Mesenteric fat pad (tissue), 1 donor: ENCODE data around the gene MOB3A. TPM values are rescaled to one million over a fixed set of nuclear protein-coding genes. Genes with fewer than 3 reads are reported as not detected.

ENCODE experiments used
- DNase-seq: peaks from one replicate; pipeline ENCODE4 v3.0.0-alpha.2; 2020; ENCODE audit warnings: low spot score
- total RNA-seq: library from RNA; stranded (reverse); fragmentation: NEBNext Ultra II Directional; extraction: Animal tissue kit (Norgen Biotek cat#: 25700); gene quantifications from one replicate; pipeline ENCODE4 v1.2.1, GENCODE V29; 2021
- donor health status: DM: yes; HTN: yes; CAD: no.

Gene MOB3A
- total RNA-seq, 1 donor from 2014 or later: 79.4 TPM

- no peak for DNase-seq
These were observed 12.8 kb downstream of the MOB3A start for GRCh38 chr19:2083174-2083854.

DNA sequence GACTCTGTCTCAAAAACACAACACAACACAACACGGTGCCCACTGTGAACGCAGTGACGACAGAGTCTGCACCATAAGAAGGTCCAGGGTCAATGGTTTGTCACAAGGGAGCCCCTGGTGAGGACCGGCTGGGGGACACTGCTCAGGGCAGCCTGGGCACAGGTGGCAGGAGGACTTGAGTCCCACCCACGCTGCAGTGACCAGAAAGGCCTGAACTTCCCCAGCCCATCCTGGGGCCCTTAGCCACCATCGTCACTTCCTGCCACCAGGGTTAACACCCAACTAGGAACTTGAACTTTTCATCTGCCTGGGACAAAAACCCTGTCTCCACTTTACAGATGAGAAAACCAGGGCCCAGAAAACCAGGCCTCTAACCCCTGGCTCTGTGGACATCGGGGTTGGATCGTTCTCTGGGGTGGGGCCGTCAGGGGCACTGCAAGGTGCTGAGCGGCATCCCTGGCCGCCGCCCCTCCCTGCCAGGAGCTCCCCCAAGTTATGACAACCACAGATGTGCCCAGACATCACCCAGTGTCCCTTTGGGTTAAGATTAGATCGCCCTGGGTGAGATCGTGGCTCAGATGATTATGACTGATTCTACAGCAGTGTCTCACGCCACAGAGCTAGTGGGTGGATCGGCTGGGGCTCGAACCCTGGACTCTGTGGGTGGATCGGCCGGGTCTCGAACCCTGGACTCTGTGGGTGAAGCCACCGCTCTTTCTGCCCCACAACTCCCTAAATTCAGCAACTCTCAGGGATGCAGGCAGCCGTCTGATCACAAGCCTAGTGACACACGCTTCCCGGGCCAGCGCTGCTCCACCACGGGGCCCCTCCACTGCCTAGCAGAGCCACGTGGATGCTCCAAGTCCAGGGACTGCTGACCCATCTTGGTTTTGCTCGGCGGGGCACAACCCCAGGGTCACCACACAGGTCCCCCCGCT, 14.0 kb downstream of the MOB3A start:
- DNase-seq: no peak

DNA sequence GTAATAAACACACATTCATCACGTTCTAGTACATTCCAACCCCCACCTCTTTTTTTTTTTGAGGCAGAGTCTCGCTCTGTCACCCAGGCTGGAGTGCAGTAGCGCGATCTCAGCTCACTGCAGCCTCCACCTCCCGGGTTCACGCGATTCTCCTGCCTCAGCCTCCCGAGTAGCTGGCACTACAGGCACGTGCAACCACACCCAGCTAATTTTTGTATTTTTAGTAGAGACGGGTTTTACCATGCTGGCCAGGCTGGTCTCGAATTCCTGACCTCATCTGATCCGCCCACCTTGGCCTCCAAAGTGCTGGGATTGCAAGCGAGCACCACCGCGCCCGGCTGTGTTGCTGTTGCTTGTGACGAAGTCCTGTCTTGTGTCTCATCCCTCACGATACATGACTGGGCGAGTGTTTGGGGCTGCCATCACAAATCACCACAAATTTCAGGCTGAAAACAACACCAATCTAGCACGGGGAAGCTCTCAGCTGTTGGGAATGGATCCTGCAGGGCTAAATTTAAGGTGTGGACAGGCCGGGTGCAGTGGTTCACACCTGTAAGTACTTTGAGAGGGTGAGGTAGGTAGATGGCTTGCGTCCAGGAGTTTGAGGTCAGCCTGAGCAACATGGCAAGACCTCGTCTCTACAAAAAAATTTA, 15.7 kb downstream of the MOB3A start:
- DNase-seq: no peak

DNA sequence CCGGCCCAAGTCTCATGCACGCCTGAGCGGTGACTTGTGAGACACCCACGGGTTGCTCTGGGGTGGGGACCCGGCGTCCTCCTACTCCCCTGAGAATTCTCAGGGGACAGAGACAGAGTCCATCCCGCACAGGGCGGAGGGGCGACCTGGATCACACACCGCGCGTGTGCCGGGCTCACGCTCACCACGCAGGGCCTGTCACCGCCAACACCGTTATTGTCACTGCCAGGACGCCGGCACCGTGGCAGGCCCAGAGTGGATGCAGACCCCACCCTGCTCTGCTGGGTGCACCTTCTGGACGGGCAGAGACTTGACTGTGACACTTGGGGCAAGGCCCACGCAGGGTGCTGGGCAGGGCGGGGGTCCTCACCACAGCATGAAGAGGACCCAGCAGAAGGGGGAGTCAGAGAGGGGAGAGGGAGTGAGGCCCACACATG, 16.2 kb downstream of the MOB3A start:
- DNase-seq: no peak

- no peak for DNase-seq
These were observed 16.9 kb downstream of the MOB3A start for GRCh38 chr19:2079076-2079864.

DNA sequence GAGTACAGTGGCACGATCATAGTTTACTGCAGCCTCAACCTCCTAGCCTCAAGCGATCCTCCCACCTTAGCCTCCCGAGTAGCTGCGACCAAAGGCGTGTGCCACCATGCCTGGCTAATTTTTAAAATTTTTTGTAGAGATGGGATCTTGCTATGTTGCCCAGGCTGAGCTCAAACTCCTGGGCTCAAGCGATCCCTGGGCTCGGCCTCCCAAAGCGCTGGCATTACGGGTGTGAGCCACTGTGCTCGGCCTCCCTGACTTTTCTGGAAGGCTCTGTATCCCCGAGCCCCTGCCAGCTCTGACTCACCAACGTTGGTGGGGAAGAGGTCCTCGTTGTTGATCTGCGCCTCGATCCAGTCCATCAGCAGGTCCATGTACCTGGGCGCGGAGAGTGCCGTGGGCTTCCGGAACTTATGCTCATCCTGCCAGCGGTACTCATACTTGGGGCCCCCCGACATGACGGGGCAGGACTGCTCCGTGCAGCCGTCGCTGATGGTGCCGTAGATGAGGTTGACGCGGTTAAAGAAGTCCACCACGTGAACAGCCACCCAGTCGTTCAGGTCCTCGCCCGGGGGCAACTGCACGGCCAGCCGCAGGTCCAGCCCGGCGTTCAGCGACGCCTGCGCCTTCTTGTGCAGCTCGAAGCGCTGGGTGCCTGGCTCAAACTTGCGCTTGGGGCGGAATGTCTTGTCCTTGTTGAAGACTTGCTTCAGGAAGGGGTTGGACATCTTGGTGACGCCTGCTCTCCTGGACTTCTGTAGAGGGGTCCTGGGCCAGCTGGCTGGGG, 18.1 kb downstream of the MOB3A start:
- no peak for DNase-seq

- DNase-seq: no peak
These were observed 18.7 kb downstream of the MOB3A start for GRCh38 chr19:2077398-2077797.

DNA sequence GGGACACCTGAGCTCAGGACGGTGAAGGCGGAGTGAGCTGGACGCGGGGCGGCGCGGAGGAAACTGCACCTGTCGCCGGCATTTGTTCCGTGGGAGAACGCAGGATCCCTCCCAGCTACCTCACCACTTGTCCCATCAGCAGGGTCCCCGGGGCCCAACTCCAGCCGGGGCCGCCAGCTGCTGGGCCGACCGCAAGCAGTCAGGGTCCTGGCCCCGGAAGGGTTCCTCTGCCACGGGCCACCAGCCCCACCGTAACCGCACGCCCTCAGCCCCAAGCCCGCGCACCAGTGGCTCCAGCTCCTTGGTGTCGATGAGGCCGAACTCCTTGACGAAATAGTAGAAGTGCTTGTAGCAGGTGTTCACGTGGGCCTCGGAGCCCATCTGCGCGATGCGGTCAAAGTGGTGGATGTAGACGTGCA, 19.6 kb downstream of the MOB3A start:
- DNase-seq: no peak

GRCh38 chr19:2072757-2073551, 23.2 kb downstream of the MOB3A start:
- DNase-seq: no peak

DNA sequence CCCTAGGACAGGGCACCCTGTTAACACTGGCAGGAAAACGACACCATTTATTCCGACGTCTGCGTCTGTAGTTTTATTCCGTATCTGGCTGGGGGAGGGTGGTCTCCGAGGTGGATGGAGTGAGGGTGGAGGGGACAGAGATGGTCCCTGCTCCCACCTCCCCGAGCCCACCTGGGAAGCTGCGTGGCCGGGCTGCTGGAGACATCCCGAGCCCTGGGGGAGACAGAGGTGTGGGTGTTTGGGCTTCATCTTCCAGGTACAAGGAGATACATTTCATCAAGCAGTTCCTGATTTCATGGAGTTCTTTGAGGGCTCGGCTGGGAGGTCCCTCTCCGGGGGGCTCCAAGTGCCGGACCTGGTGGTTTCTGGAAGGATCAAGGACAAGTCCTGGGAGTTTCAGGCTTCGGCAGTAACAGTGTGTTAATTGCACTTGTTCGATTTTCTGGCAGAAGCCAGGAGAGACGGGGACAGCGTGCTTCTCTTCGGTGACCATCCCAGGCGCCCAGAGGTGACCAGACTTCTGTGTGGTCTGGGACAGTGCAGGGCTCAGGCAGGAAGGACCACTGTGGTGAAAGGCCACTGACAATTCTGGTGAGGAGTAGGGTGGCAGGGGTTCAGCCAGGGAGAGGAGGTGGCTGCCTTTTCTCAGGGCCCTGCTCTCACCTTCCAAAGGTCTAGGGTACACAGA, 25.0 kb downstream of the MOB3A start:
- no peak for DNase-seq

- DNase-seq: no peak
These were observed 25.7 kb downstream of the MOB3A start for GRCh38 chr19:2070436-2070827.

DNA sequence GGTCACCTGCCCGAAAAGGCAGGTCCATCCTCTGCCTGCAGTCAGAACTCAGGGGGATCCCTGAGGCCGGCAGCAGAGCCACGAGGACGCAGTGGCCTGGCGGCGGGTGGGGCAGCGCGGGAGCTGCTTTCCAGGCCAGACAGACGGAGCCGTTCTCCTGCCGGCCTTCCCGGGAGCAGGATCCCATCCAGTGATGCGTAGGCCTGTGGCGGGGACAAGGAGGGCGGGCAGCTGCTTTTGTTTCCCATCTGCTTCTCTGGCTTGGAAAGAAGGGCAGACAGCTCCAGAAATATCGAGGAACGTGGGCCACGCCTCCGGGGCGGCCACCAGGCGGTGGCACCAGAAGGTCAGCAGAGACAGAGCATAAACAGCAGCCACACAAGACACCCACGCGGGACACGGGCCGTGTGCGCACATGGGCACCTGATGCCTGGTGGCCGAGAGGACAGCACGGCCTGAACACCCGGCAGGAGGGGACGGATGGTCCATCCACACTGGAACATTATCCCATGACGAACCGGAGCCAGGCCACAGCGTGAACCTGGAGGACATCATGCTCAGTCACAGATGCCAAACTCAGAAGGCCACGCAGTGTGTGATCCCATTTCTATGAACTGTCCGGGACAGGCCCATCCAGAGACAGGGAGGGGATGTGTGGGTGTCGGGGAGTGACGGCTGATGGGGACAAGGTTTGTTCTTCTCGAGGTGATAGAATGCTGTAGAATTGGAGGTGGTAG, 31.2 kb downstream of the MOB3A start:
- DNase-seq: no peak

DNA sequence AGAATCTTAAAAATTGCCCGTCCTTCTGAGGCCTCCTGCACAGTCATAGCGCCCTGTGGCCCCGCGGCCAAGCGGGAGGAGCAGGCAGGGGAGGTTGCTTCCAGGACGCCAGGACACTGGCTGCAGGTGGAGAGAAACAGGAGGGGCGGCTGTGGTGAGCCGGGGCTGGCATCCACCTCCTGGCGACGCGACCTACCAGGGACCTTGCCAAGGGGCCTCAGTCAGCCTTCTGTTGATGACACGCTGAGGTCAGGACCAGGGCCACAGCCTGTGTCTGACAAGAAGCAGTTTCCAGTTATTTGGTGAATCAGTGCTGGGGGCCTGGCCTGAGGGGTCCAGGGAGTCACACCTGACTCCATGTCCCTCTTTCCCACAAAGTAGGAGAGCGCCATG, 31.7 kb downstream of the MOB3A start:
- no peak for DNase-seq

- DNase-seq: no peak
These were observed 32.3 kb downstream of the MOB3A start for GRCh38 chr19:2063824-2064223.

DNA sequence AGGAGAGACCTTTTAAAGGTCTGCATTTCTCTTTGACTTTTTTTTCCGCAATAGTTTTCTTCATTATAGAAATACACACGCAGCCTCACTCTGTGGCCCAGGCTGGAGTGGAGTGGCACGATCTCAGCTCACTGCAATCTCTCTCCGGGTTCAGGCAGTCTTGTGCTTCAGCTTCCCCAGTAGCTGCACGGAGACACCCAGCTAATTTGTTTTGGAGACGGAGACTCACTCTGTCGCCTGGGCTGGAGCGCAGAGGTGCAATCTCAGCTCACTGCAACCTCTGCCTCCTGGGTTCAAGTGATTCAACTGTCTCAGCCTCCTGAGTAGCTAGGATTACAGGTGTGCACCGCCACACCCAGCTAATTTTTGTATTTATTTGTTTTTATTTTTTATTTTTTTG, 33.4 kb downstream of the MOB3A start:
- no peak for DNase-seq

DNA sequence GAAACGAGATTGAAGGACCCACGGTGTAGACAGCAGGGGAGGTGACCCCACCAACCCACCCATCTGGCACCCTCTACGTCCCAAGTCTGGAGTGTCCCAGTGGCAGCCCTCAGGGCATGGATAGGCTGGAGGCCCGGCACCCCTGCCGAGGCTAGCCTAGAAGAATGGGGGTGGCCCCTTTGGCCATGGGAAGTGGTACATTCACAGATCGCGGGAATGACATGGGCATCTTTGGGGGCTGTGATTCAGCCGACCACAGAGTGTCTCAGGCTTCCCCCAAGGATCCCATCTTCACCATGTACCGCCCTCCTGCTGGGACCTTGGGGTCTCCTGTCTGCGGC, 33.8 kb downstream of the MOB3A start:
- DNase-seq: no peak

DNA sequence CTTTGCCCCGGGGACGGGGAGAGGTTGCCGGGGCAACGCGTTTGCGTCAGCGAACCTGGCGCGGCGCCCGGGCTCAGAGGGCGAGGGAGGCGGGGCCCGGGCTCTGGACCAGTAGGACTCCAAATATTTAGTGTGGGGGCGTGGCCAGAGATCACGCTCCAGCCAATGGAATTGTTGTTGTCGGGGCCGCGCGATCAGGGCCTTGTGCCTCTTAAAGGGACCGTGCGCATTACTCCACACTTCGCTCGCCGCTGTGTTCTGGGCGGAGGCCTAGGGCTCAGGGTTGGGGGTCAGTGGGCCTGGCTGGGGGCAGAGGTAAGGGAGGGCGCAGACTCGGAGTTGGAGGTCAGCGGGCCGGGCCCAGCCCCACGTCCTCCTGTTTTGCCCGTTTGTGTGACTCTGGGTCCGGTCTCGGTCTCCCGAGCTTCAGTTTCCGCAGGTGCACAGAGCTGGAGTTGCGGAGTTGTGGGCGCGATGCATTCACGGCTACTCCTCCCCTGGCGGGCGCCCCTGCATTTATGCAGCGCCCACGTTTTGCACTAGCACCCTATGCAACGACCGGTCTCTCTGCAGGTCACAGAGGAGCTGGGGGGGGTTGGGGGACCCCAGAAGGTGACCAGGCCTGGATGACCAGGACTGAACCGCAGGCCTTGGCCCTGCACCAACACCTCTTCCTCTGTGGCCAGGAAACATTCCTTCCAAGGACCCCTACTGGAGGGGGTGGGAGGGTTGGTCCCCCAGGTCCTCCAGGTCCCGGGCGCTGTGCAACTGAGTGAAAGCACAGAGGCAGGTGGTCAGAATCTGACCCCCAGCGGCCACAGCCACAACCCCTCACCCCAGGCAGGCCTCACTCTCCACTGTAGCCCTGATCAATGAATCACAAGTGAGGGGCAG, 34.4 kb downstream of the MOB3A start:
- peak; percentile 100 for DNase-seq
